Inflammatory macrophage (primary cell): ENCODE results near the gene ACTR2.
"Not testable (repeated sequence)": the region's sequence is repeated elsewhere in the genome, so short reads cannot be mapped to it uniquely, and the experiment has no call there.

Source experiments
- DNase-seq, 2 donors: peaks; one replicate each; pipeline ENCODE4 v3.0.0-alpha.2; 2020 to 2022
- total RNA-seq, 18 experiments: gene quantifications; one replicate each; lab custom pipeline; 2026; ENCODE audit warnings: mixed read lengths in 6 of 18, inconsistent platforms in 2 of 18; lab: John Stamatoyannopoulos, UW

ACTR2 gene
- 246 to 854 (median 678) reads per million in 18 experiments for total RNA-seq

DNA sequence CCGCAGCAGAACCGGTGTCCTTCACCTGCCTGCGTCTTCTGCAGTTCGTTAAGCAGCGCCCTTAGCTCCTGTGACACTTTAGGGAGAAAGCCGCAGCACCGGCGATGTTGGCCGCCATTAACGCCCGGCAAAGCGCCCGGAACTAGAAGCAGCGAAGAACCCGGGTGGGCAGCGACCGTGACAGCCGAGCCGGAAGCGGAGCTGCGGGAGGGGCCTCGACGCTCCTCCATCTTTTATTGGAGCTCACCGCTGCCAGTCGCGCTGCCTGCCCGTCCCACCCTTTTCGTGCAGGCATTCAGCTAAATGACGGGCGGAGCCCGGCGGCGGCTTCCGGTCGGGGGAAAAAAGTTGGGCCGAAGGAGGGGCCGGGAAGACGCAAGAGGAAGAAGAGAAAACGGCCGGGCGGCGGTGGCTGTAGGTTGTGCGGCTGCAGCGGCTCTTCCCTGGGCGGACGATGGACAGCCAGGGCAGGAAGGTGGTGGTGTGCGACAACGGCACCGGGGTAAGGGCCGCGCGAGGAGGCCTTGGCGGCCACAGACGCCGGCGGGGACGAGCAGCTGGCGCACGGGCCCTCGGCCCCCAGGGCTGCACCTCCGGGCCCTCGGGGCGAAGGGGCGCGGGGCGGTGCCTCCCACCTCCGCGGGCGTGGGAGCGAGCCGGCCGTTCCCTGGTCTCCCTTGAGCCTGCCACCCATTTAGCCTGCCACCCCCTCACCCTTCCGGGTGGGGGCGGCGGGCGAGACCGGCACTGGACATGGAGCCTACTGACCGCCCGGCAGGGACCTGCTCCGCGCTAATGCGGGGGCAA, at the start of gene ACTR2:
TSS of gene ACTR2 (plus strand) at position 376 of the 807 bp plus-strand sequence. CDS start at position 455, 79 bp downstream.
- peak; percentile 98 for DNase-seq

DNA sequence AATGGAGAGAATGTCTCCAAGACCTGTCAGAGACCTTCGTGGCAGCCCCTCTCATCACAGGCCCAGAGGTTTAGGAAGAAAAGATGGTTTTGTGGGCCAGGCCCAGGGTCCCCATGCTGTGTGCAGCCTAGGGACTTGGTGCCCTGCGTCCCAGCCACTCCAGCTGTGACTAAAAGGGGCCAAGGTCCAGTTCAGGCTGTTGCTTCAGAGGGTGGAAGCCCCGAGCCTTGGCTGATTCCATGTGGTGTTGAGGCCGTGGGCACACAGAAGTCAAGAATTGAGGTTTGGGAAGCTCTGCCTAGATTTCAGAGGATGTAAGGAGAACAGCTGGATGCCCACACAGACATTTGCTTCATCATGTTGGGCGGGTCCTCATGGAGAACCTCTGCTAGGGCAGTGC, 45.1 kb upstream of the ACTR2 start:
- no peak for DNase-seq

DNA sequence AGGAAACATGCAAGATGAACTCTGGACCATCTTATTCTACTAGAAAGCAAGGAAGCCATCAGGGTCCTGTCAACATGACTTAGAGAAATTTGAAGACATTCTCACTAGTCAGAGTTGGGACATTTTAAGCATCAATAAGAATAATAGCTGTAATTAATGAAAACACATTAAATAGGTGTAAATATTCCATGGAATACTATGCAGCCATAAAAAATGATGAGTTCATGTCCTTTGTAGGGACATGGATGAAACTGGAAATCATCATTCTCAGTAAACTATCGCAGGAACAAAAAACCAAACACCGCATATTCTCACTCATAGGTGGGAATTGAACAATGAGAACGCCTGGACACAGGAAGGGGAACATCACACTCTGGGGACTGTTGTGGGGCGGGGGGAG, 44.2 kb upstream of the ACTR2 start:
- not testable (repeated sequence) for DNase-seq

DNA sequence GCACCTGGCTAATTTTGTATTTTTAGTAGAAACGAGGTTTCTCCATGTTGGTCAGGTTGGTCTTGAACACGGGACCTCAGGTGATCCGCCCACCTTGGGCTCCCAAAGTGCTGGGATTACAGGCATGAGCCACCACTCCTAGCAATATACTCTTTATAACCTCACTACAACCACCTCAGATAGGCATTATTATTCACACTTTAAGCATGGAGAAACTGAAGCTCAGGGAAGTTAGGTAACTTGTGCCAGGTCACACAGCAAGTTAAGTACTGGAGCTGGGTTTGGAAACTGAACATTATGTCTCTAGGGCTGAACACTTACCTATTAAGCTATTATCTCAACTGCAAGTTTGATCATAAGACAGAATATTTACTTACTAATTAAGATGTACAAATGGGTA, 42.6 kb upstream of the ACTR2 start:
- no peak for DNase-seq

DNA sequence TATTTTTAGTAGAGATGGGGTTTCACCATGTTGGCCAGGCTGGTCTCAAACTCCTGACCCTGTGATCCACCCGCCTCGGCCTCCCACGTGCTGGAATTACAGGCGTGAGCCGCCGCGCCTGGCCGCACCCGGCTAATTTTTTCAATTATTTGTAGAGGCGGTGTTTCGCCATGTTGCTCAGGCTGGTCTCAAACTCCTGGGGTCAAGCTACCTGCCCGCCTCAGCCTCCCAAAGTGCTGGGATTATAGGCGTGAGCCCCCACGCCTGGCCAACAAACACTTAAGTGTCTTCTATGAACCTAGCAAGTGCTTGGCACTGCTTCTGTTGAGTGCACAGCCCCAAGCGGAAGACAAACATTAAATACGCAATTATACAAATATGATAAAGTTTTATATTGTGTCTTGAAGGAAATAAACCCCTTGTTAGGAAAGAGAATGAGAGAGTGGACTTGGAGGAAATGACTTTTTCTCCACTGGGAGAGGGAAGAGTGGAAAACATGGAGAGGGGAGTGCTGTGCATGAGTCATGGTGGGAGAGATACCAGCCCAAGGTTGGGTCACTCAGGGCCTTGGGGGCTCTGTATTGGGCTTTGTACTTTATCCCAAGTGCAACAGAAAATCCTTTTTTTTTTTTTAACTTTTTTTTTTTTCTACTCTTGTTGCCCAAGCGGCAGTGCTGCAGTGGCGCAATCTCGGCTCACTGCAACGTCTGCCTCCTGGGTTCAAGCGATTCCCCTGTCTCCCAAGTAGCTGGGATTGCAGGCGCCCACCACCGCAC, 41.4 kb upstream of the ACTR2 start:
- DNase-seq = no peak

DNA sequence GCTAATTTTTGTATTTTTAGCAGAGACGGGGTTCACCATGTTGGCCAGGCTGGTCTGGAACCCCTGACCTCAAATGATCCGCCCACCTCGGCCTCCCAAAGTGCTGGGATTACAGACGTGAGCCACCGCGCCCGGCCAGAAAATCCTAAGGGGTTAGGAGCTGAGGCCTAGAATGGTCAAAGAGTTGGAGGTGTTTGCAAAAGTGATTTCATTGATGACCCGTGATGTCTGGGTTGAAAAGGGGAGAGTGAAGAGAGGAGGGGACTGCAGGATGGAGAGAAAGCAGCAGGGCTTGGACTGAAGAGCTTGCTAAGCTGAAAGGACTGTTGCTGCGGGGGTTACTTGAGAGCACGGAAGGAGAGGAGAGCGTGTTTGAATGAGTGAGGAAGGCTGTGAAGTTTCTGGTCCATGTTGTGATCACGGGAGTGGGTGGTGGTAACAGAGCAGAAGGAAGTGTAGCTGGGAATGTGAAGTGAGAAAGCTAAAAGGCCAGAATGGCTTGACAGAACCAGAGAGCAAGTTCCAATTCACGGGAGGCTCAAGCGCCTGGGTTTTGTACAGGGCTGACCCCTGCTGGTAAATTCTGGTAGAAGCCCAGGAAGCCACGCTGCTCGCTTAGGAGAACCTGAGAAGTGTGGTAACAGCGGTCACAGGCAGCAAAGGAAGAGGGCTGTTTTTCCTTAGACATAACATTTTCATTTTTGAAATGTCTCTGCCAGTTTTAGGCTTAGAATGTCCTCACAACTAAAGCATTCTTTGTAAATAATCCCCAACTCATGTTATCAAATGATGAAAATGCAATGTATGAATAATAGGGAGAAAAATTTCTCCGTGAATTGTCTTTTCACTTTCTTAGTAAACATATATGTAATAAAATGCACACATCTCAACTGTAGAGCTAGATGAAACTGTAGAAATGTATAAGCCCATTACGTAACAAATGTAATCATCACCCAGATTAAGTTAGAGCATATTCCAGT, 40.5 kb upstream of the ACTR2 start:
- peak; percentile 89 for DNase-seq

DNA sequence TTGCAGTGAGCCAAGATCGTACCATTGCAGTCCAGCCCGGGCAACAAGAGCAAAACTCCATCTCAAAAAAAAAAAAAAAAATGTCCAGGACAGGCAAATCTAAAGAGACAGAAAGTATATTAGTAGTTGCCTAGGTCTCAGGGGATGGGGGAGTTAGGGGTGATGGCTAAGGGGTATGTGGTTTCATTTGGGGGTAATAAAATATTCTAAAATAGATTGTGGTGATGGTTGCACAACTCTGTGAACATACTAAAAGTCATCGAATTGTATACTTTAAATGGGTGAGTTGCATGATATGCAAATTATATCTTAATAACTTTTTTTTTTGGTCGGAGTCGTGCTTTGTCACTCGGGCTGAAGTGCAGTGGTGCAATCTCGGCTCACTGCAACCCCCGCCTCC, 34.2 kb upstream of the ACTR2 start:
- no peak for DNase-seq

DNA sequence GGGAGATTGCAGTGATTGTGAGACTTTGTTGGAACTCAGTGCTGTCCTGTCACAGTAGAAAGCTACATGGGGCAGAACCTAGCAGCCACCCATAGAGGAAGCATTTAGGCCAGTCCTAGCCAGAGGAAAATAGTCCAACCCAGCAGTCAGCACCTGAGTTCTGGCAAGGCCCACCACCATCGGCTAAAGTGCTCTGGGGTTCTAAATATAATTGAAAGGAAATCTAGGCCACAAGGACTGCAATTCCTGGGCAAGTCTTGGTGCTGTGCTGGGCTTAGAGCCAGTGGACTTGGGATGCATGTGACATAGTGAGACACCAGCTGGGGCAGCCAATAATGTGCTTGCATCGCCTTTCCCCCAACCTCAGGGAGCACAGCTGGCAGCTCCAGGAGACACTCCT, 28.9 kb upstream of the ACTR2 start:
- DNase-seq = no peak

DNA sequence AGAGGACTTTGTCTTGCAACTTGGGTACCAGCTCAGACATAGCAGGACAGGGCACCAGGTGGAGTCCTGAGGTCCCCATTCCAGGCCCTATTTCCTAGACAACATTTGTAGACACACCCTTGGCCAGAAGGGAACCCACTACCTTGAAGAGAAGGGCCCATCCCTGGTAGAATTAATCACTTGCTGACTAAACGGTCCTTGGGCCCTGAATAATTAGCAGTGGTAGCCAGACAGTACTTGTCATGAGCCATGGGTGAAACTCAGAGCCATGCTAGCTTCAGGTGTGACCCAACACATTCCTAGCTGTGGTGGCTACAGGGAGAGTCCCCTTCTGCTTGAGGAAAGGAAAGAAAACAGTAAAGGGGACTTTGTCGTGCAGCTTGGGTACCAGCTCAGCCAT, 28.5 kb upstream of the ACTR2 start:
- no peak for DNase-seq

DNA sequence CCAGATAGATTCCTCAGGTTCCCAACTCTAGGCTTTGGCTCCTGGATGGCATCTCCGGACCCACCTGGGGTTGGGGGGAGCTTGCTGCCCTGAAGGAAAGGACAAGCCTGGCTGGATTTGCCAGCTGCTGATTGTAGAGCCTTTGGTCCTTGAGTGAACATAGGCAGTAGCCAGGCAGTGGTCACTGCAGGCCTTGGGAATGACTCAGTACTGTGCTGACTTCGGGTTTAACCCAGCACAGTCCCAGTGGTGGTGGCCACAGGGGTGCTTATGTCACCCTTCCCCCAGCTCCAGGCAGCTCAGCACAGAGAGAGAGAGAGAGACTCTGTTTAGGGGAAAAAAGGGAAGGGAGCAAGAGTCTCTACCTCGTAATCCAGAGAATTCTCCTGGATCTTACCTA, 27.7 kb upstream of the ACTR2 start:
- DNase-seq = peak in 1 of 2 donors; percentile 3

DNA sequence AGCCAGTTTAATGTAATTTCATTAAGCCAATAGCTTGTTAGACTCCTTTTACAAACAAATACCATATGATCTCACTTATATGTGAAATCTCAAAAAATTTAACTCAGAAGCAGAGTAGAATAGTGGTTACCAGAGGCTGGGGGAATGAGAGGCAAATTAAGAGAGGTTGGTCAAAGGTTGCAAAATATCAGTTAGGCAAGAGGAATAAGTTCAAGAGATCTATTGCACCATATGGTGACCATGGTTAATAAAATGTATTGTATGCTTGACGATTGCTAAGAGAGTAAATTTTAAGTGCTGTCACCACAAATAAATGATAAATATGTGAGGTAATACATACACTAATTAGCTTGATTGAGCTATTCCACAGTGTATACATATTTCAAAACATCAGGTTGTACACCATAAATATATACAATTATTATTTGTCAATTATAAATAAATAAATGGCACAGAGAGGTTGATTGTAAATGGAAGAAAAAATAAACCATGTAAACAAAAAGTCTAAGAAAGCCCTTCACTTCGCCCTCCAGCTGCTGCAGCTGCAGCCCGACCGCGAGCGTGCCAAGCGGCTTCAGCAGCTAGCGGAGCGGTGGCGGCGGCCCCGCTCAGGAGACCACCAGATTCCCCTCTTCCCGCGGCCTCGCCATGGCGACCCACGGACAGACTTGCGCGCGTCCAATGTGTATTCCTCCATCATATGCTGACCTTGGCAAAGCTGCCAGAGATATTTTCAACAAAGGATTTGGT, 23.0 kb upstream of the ACTR2 start:
- peak in 1 of 2 donors; percentile 71 for DNase-seq

DNA sequence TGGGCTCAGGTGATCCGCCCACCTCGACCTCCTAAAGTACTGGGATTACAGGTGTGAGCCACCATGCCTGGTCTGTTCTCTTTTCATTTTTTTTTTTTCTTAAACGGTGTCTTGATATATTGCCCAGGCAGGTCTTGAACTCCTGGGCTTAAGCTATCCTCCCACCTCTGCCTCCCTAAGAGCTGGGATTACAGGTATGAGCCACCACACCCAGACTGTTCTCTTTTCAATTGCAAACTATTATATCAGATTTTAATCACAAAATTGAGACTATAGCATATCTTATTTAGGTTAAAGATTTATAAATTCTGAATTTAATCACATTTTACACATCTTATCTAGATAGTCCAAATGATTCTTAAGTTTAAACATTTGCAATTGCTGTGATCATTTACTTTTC, 15.5 kb upstream of the ACTR2 start:
- DNase-seq = no peak

DNA sequence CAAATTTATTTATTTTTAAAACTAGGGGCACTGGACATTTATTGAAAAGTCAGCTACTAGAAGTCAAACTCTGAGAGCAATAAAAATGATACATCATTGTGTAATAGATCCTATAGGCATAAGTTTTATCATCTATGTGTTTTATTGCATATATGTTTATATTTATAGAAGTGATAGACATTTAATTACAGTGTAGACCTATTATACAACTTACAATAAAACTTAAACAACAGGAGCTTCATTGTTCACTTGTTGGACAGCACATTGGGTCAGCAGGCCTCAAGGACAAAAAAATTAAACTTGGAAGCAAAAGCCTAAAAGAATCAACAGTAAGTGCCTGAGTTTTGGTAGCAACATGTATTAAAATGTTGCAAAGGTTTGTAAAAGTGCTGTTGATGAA, 15.0 kb upstream of the ACTR2 start:
- DNase-seq = no peak

DNA sequence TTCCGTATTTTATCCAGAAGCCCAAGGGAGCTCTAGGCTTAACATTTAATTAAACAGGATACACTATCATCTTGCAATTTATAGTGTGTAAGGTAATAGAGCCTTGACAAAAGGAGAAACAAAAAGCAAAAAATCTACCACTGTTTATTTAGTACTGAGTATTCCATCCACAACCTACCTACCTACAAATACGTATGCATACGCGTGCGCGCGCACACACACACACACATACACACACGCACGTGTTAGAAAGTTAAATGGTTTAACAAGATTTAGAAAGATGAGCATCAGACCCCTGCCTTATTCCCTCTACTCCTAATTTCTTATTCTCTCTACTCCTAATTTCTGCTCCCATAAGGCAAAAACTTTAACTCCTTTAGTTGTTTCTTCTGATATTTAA, 14.6 kb upstream of the ACTR2 start:
- no peak for DNase-seq

DNA sequence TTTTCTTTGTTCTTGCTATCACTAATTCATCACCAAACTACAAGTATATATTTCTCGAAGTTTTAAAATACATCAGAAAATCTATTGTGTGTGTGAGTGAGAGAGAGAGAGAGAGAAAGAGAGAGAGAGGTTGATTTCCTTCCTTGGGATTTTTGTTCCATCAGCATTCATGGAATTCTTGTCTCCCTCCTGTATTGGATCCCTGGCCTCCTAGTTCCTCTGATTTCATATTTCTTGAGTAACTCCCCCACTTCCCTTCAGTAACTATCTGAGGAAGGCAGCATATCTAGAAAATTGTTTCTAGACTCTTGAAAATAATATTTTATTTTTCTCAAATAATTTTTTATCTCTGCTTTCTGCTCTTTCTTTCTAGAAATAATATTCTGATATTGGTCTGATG, 13.3 kb upstream of the ACTR2 start:
- no peak for DNase-seq

DNA sequence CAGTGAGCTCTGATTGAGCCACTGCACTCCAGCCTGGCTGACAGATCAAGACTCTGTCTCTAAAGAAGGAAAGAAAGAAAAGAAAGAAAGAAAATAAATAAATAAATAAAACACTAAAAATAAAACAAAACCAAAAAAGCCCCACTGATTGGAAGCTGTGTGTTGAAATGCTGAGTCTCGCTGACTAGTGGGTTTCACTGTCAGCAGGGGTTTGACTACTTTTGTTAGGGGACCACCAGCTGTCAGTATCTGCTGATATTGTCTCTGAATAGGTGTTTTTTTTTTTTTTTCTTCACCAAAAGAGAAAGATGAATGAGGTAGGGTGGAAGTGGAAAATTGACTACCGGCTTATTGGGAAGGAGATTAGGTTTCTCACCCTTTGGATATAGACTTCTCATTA, 12.8 kb upstream of the ACTR2 start:
- no peak for DNase-seq

DNA sequence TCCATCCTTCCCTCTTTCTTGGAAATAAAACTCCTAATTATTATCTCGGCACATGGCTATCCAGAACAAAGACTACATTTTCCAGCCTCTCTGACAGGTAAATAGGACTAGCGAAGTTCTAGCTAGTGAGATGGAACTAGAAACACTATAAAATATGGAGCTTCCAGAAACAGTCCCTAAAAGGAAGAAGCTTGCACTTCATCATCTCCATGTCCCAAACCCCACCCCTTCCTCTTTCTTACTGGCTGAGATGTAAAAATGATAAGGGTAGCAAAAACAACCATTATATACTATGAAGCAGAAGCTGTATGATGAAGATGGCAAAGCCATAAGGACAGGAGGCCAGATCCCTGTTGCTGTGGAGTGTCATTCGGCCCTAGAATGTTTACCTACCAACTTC, 11.7 kb upstream of the ACTR2 start:
- peak in 1 of 2 donors; percentile 31 for DNase-seq

DNA sequence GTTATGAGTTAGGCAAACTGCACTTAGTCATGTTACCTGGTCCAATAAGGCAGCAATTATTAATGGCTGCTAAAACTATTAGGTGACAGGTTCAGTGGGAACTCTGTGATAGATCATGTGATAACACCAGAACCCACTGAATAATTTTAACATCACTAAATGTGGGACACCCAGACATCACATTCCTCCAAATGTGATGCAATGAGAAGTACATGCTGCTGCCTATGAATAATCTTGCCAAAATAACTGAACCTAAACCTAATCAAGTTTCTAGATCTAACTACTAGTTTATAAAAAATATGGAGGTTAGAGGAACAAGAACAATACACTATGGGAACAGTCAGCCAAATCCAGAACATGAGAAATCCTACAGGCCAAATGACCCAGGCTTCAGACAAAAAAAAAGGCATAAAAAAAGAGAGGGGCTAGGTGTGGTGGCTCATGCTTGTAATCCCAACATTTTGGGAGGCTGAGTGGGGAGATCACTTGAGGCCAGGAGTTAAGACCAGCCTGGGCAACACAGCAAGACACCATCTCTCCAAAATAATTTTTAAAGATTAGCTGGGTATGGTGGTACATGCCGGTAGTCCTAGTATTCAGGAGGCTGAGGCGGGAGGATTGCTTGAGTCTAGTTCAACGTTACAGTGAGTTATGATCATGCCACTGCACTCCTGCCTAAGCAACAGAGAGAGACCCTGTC, 7.0 kb upstream of the ACTR2 start:
- no peak for DNase-seq

DNA sequence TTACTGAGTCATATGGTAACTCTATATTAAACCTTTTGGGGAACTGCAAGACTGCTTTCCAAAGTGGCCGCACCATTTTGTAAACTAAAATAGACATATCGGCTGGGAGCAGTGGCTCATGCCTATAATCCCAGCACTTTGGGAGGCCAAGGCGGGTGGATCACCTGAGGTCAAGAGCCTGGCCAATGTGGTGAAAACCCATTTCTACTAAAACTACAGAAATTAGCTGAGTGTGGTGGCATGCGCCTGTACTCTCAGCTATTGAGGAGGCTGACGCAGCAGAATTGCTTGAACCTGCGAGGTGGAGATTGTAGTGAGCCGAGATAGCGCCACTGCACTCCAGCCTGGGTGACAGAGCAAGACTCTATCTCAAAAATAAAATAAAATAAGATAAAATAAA, 6.4 kb upstream of the ACTR2 start:
- not testable (repeated sequence) for DNase-seq

DNA sequence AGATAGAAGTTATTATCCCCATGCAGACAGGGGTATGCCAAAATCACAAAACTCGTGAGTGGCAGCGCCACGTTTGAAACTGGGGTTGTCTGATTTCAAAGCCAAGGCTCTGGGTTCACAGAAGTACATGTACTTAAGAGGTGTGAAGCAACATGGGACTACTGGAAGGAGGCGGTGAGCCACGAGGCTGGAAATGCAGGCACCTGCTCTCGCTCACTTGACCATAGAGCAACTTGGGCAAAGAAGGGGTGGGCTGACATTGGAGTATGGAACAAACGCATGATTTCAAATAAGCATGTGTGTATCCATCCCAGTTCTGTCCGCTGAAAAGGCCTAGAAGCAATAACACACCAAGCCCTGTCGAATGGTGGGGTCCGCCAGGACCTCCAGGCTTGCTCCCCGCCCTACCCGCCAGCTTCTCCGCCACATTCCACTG, 593 bp upstream of the ACTR2 start:
- DNase-seq = peak; percentile 57 to 69

DNA sequence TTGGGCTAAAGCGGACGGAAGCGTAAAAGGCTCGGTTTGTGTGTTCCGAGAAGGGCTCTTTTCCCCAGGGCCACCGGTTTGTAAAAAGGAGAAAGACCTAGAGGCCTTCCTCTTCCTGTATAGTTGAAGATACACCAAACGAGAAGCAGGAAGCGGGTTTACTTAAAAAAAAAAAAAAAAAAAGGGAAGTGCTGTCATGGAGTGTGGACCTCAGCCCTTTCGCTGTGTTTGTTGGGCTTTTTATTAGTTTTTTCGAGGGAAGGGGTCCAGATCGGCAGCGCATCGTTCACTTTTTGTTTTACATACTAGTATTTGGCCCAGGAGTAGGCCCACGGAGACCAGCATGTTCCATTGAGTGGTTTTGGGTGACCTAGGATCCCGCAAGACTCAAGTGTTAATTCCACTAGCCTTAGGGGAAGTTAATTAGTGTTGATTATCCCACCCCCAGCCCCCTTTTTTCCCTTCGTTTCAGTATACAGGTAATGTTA, 676 bp downstream of the ACTR2 start:
- DNase-seq = peak; percentile 78 to 89
